Measurements from ENCODE around the gene LPP. TPM values are rescaled to one million over a fixed set of nuclear protein-coding genes. Genes with fewer than 3 reads are reported as not detected.

The LPP gene
- total RNA-seq, 1 experiment from 2014 or later: 0.04 TPM

- Histone ChIP-seq H3K4me1 (no peaks in the 10 kb centered on the region), H3K9me3 (replicated peaks) (no peaks in the 10 kb centered on the region), H3K4me3 (no peak overlapping the region), H3K27me3 (no peaks in the 10 kb centered on the region), H3K27ac (no peak overlapping the region), H3K36me3 (no peaks in the 10 kb centered on the region)
- DNase-seq: no peak
Observed at GRCh38 chr3:188761439-188761838, 607.5 kb downstream of the LPP start.

- Histone ChIP-seq H3K9me3 (replicated peaks) (no peaks in the 10 kb centered on the region), H3K4me1 (no peaks in the 10 kb centered on the region), H3K4me3 (no peak overlapping the region), H3K27ac (no peak overlapping the region), H3K36me3 (no peaks in the 10 kb centered on the region), H3K27me3 (no peaks in the 10 kb centered on the region)
- no peak for DNase-seq
Observed at GRCh38 chr3:188761964-188762363, 608.0 kb downstream of the LPP start.

- H3K27me3 ChIP-seq: no peaks in the 10 kb centered on the region
- no peak for DNase-seq
- no peaks in the 10 kb centered on the region for H3K36me3 ChIP-seq
- H3K9me3 ChIP-seq (replicated peaks): no peaks in the 10 kb centered on the region
- H3K27ac ChIP-seq: no peak overlapping the region
- H3K4me3 ChIP-seq: no peak overlapping the region
- H3K4me1 ChIP-seq: no peaks in the 10 kb centered on the region
Observed at GRCh38 chr3:188764609-188765008, 610.7 kb downstream of the LPP start.

- Histone ChIP-seq H3K4me3 (no peak overlapping the region), H3K4me1 (no peaks in the 10 kb centered on the region), H3K27ac (no peak overlapping the region), H3K36me3 (no peaks in the 10 kb centered on the region), H3K27me3 (no peaks in the 10 kb centered on the region), H3K9me3 (replicated peaks) (no peaks in the 10 kb centered on the region)
- no peak for DNase-seq
Observed at GRCh38 chr3:188769831-188770230, 615.9 kb downstream of the LPP start.

- no peaks in the 10 kb centered on the region for H3K4me1 ChIP-seq
- no peak overlapping the region for H3K27ac ChIP-seq
- H3K4me3 ChIP-seq: no peak overlapping the region
- no peak for DNase-seq
- H3K9me3 ChIP-seq (replicated peaks): no peaks in the 10 kb centered on the region
- no peaks in the 10 kb centered on the region for H3K36me3 ChIP-seq
- no peaks in the 10 kb centered on the region for H3K27me3 ChIP-seq
Observed at GRCh38 chr3:188772886-188773285, 618.9 kb downstream of the LPP start.

GRCh38 chr3:188775412-188775811, 621.5 kb downstream of the LPP start:
- Histone ChIP-seq H3K4me3 (no peak overlapping the region), H3K27ac (no peak overlapping the region), H3K27me3 (no peaks in the 10 kb centered on the region), H3K4me1 (no peaks in the 10 kb centered on the region), H3K9me3 (replicated peaks) (no peaks in the 10 kb centered on the region), H3K36me3 (no peaks in the 10 kb centered on the region)
- no peak for DNase-seq

GRCh38 chr3:188776447-188776846, 622.5 kb downstream of the LPP start:
- no peaks in the 10 kb centered on the region for H3K4me1 ChIP-seq
- H3K9me3 ChIP-seq (replicated peaks): no peaks in the 10 kb centered on the region
- no peak overlapping the region for H3K27ac ChIP-seq
- no peak for DNase-seq
- no peaks in the 10 kb centered on the region for H3K27me3 ChIP-seq
- H3K4me3 ChIP-seq: no peak overlapping the region
- H3K36me3 ChIP-seq: no peaks in the 10 kb centered on the region

GRCh38 chr3:188778091-188778852, 624.3 kb downstream of the LPP start:
- H3K27me3 ChIP-seq: no peaks in the 10 kb centered on the region
- no peak overlapping the region for H3K4me3 ChIP-seq
- no peaks in the 10 kb centered on the region for H3K4me1 ChIP-seq
- no peaks in the 10 kb centered on the region for H3K9me3 ChIP-seq (replicated peaks)
- DNase-seq: no peak
- no peaks in the 10 kb centered on the region for H3K36me3 ChIP-seq
- no peak overlapping the region for H3K27ac ChIP-seq

GRCh38 chr3:188779281-188779980, 625.5 kb downstream of the LPP start:
- no peak overlapping the region for H3K4me3 ChIP-seq
- H3K36me3 ChIP-seq: no peaks in the 10 kb centered on the region
- H3K27ac ChIP-seq: no peak overlapping the region
- H3K27me3 ChIP-seq: no peaks in the 10 kb centered on the region
- H3K9me3 ChIP-seq (replicated peaks): no peaks in the 10 kb centered on the region
- no peaks in the 10 kb centered on the region for H3K4me1 ChIP-seq
- no peak for DNase-seq

- Histone ChIP-seq H3K27ac (no peak overlapping the region), H3K4me1 (no peaks in the 10 kb centered on the region), H3K36me3 (no peaks in the 10 kb centered on the region), H3K27me3 (no peaks in the 10 kb centered on the region), H3K9me3 (replicated peaks) (no peaks in the 10 kb centered on the region), H3K4me3 (no peak overlapping the region)
- no peak for DNase-seq
Observed at GRCh38 chr3:188780193-188781147, 626.5 kb downstream of the LPP start.

GRCh38 chr3:188782613-188783124, 628.7 kb downstream of the LPP start:
- no peak for DNase-seq

GRCh38 chr3:188786424-188786823, 632.5 kb downstream of the LPP start:
- H3K9me3 ChIP-seq (replicated peaks): no peaks in the 10 kb centered on the region
- H3K27ac ChIP-seq: no peak overlapping the region
- H3K4me3 ChIP-seq: no peak overlapping the region
- no peaks in the 10 kb centered on the region for H3K4me1 ChIP-seq
- no peaks in the 10 kb centered on the region for H3K27me3 ChIP-seq
- no peaks in the 10 kb centered on the region for H3K36me3 ChIP-seq
- no peak for DNase-seq

More at GRCh38 chr3:188782613-188783124, 628.7 kb downstream of the LPP start:
- no peaks in the 10 kb centered on the region for H3K4me1 ChIP-seq
- no peaks in the 10 kb centered on the region for H3K9me3 ChIP-seq (replicated peaks)
- H3K27me3 ChIP-seq: no peaks in the 10 kb centered on the region
- no peak overlapping the region for H3K27ac ChIP-seq
- no peaks in the 10 kb centered on the region for H3K36me3 ChIP-seq
- H3K4me3 ChIP-seq: no peak overlapping the region

- H3K4me3 ChIP-seq: no peak overlapping the region
- H3K27me3 ChIP-seq: no peaks in the 10 kb centered on the region
- no peaks in the 10 kb centered on the region for H3K4me1 ChIP-seq
- no peak overlapping the region for H3K27ac ChIP-seq
- H3K9me3 ChIP-seq (replicated peaks): no peaks in the 10 kb centered on the region
- DNase-seq: no peak
- no peaks in the 10 kb centered on the region for H3K36me3 ChIP-seq
Observed at GRCh38 chr3:188788621-188789081, 634.7 kb downstream of the LPP start.

GRCh38 chr3:188789251-188789650, 635.3 kb downstream of the LPP start:
- no peak overlapping the region for H3K27ac ChIP-seq

More at GRCh38 chr3:188789251-188789650, 635.3 kb downstream of the LPP start:
- Histone ChIP-seq H3K9me3 (replicated peaks) (no peaks in the 10 kb centered on the region), H3K36me3 (no peaks in the 10 kb centered on the region), H3K4me3 (no peak overlapping the region), H3K4me1 (no peaks in the 10 kb centered on the region), H3K27me3 (no peaks in the 10 kb centered on the region)
- DNase-seq: no peak

Measured in SJCRH30 (cell line).